ENCODE results near the gene INTS7.
"Not testable (repeated sequence)": the region's sequence is repeated elsewhere in the genome, so short reads cannot be mapped to it uniquely, and the experiment has no call there.

DNA sequence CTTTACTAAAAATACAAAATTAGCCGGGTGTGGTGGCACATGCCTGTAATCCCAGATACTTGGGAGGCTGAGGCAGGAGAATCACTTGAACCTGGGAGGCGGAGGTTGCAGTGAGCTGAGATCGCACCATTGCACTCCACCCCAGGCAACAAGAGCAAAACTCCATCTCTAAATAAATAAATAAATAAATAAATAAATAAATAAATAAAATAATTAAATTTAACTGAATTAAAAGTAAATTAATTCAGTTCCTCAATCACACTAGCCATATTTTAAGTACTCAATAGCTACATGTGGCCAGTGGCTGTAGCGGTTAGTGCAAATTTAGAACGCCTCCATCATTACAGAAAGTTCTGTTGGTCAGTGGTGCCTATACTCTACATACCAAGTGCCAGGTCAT, 97.9 kb downstream of the INTS7 start:
- TF ChIP-seq, protein P1, sequence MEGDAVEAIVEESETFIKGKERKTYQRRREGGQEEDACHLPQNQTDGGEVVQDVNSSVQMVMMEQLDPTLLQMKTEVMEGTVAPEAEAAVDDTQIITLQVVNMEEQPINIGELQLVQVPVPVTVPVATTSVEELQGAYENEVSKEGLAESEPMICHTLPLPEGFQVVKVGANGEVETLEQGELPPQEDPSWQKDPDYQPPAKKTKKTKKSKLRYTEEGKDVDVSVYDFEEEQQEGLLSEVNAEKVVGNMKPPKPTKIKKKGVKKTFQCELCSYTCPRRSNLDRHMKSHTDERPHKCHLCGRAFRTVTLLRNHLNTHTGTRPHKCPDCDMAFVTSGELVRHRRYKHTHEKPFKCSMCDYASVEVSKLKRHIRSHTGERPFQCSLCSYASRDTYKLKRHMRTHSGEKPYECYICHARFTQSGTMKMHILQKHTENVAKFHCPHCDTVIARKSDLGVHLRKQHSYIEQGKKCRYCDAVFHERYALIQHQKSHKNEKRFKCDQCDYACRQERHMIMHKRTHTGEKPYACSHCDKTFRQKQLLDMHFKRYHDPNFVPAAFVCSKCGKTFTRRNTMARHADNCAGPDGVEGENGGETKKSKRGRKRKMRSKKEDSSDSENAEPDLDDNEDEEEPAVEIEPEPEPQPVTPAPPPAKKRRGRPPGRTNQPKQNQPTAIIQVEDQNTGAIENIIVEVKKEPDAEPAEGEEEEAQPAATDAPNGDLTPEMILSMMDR (IDR thresholded peaks at IDR 0.05) = not testable (repeated sequence)
- not testable (repeated sequence) for TF ChIP-seq POLR2AphosphoS5 (IDR thresholded peaks at IDR 0.05)

Measured in sigmoid colon (tissue), 4 donors.